ENCODE data around the gene TRIM54. TPM values are rescaled to one million over a fixed set of nuclear protein-coding genes. Genes with fewer than 3 reads are reported as not detected.

The TRIM54 gene
- total RNA-seq, 2 experiments from 2014 or later = not detected

DNA sequence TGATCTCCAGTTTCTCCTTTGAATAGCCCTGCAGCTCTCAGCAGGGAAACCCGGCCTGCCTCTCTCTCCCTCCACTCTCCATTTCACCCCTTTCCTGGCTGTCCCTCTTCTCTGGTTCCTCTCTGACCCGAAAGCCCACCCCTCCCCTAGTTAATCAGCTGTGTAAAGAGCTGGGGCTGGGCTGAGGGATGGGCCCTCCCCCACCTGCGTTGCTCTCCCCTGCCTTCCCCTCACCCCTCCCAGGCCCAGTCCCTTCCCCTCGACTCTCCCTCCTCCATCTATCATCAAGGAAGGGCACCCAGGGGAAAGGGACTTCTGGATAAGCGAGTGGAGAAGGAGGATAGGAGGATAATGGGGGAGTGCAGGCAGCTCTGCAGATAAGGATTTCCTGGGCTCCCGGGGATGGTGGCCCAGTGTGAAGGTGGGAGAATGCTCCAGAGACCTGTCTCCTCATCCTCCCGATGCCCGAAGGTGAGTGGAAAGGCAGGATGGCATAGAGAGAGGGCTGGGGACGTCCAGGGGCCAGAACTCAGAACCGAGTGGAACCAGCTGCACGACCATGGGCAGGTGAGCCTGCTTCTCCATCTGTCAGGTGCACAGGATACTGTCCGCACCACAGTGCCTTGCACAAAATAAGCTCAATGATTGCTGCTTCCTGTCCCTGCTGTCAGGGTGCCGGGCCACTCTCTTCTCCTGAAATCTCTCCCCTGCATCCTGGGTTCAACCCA, 31.4 kb upstream of the TRIM54 start:
- no peaks in the 10 kb centered on the region for H3K36me3 Mint-ChIP-seq (ENCODE audit: low read depth)
- H3K4me1 ChIP-seq (ENCODE audit: insufficient read depth, low read length) = peaks cover 6% of the 10 kb centered on the region
- H3K27me3 Mint-ChIP-seq = peaks cover 39% of the 10 kb centered on the region
- ChIA-PET CTCF (interaction anchor here (0.8 to 1.3 kb wide), 3 partner anchors 14 to 53 kb away, joined by 3 to 4 read pairs (median 3); no protein-coding TSS in a partner anchor), POLR2A (no interaction called here)
- intact Hi-C loops (cut with DNase I, micrococcal nuclease) = loop anchor here (1.0 kb wide), 2 partner anchors 29 to 52 kb away; no protein-coding TSS in a partner anchor
- TF ChIP-seq, protein P1, sequence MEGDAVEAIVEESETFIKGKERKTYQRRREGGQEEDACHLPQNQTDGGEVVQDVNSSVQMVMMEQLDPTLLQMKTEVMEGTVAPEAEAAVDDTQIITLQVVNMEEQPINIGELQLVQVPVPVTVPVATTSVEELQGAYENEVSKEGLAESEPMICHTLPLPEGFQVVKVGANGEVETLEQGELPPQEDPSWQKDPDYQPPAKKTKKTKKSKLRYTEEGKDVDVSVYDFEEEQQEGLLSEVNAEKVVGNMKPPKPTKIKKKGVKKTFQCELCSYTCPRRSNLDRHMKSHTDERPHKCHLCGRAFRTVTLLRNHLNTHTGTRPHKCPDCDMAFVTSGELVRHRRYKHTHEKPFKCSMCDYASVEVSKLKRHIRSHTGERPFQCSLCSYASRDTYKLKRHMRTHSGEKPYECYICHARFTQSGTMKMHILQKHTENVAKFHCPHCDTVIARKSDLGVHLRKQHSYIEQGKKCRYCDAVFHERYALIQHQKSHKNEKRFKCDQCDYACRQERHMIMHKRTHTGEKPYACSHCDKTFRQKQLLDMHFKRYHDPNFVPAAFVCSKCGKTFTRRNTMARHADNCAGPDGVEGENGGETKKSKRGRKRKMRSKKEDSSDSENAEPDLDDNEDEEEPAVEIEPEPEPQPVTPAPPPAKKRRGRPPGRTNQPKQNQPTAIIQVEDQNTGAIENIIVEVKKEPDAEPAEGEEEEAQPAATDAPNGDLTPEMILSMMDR (IDR thresholded peaks at IDR 0.05) = no peak
- H3K4me1 Mint-ChIP-seq (ENCODE audit: low read depth) = no peaks in the 10 kb centered on the region
- H3K27ac Mint-ChIP-seq = no peak overlapping the region
- H3K27me3 ChIP-seq (ENCODE audit: control insufficient read depth in 1 of 2, insufficient read depth in 2 of 2, low read length in 2 of 2) = peaks cover 14 to 19% of the 10 kb centered on the region in 2 experiments
- DNase-seq (no peak), ATAC-seq (ENCODE audit: poor library complexity) (no peak)
- H3K4me3 Mint-ChIP-seq = no peak overlapping the region
- no peak overlapping the region for H3K27ac ChIP-seq (ENCODE audit: low read depth in 1 of 2, low read length in 2 of 2)
- no peaks in the 10 kb centered on the region for H3K9me3 Mint-ChIP-seq
- no peak overlapping the region for H3K4me3 ChIP-seq (ENCODE audit: low read length)
- no peaks in the 10 kb centered on the region for H3K36me3 ChIP-seq (ENCODE audit: insufficient read depth, low read length)
- no peaks in the 10 kb centered on the region for H3K9me3 ChIP-seq (ENCODE audit: control insufficient read depth in 1 of 2, insufficient read depth in 1 of 2, low read length in 2 of 2)

GRCh38 chr2:27251766-27252165, 30.5 kb upstream of the TRIM54 start:
- no peaks in the 10 kb centered on the region for H3K9me3 ChIP-seq (ENCODE audit: control insufficient read depth in 1 of 2, insufficient read depth in 1 of 2, low read length in 2 of 2)
- TF ChIP-seq, protein P1 (IDR thresholded peaks at IDR 0.05) = no peak
- intact Hi-C loops (cut with DNase I, micrococcal nuclease) = no loop called here
- Mint-ChIP-seq H3K9me3 (no peaks in the 10 kb centered on the region), H3K36me3 (ENCODE audit: low read depth) (no peaks in the 10 kb centered on the region), H3K27me3 (peaks cover 49% of the 10 kb centered on the region), H3K4me3 (no peak overlapping the region), H3K4me1 (ENCODE audit: low read depth) (no peaks in the 10 kb centered on the region), H3K27ac (no peak overlapping the region)
- POLR2A ChIA-PET = no interaction called here
- H3K4me1 ChIP-seq (ENCODE audit: insufficient read depth, low read length) = peaks cover 6% of the 10 kb centered on the region
- no peak for ATAC-seq (ENCODE audit: poor library complexity)
- H3K27me3 ChIP-seq (ENCODE audit: control insufficient read depth in 1 of 2, insufficient read depth in 2 of 2, low read length in 2 of 2) = peaks cover 18 to 27% of the 10 kb centered on the region in 2 experiments
- H3K36me3 ChIP-seq (ENCODE audit: insufficient read depth, low read length) = no peaks in the 10 kb centered on the region
- H3K4me3 ChIP-seq (ENCODE audit: low read length) = no peak overlapping the region
- H3K27ac ChIP-seq (ENCODE audit: low read depth in 1 of 2, low read length in 2 of 2) = no peak overlapping the region
- CTCF ChIA-PET = interaction anchor here (0.8 to 1.3 kb wide), 3 partner anchors 13 to 52 kb away, joined by 3 to 4 read pairs (median 3); no protein-coding TSS in a partner anchor
- DNase-seq = no peak

DNA sequence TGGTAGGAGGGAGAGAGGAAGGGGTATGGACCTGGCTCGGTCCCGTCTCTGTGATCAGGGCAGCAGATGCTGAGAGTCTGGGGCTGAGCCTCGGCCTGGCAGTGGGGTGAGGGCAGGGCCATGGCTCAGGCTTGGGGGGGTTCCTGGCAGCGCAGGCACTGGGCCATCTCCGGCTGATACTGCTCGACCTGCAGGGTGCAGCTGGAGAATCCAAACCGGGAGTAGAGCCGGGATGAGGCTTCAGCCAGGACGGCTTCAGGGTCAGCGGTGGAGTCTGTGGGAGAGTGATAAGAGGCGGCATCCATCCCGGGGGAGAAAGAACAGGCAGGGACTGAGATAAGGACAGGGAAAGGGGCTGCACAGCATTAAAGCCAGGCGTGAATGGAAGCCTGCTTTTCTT, 27.0 kb upstream of the TRIM54 start:
- no peaks in the 10 kb centered on the region for H3K36me3 Mint-ChIP-seq (ENCODE audit: low read depth)
- H3K4me3 ChIP-seq (ENCODE audit: low read length) = no peak overlapping the region
- no peak for ATAC-seq (ENCODE audit: poor library complexity)
- peaks cover 40 to 56% of the 10 kb centered on the region in 2 experiments for H3K27me3 ChIP-seq (ENCODE audit: control insufficient read depth in 1 of 2, insufficient read depth in 2 of 2, low read length in 2 of 2)
- TF ChIP-seq, protein P1 (IDR thresholded peaks at IDR 0.05) = no peak
- intact Hi-C loops (cut with DNase I, micrococcal nuclease) = no loop called here
- H3K4me1 Mint-ChIP-seq (ENCODE audit: low read depth) = no peaks in the 10 kb centered on the region
- ChIA-PET CTCF (no interaction called here), POLR2A (no interaction called here)
- H3K9me3 Mint-ChIP-seq = no peaks in the 10 kb centered on the region
- H3K27me3 Mint-ChIP-seq = peaks cover 63% of the 10 kb centered on the region
- H3K9me3 ChIP-seq (ENCODE audit: control insufficient read depth in 1 of 2, insufficient read depth in 1 of 2, low read length in 2 of 2) = peaks cover 0 to 5% of the 10 kb centered on the region in 2 experiments
- H3K36me3 ChIP-seq (ENCODE audit: insufficient read depth, low read length) = no peaks in the 10 kb centered on the region
- H3K27ac Mint-ChIP-seq = no peak overlapping the region
- H3K27ac ChIP-seq (ENCODE audit: low read depth in 1 of 2, low read length in 2 of 2) = no peak overlapping the region
- H3K4me3 Mint-ChIP-seq = no peak overlapping the region
- H3K4me1 ChIP-seq (ENCODE audit: insufficient read depth, low read length) = peaks cover 4% of the 10 kb centered on the region
- no peak for DNase-seq
